HL-60 (cell line): ENCODE results near the gene FAM83G.
"Not testable (repeated sequence)": the region's sequence is repeated elsewhere in the genome, so short reads cannot be mapped to it uniquely, and the experiment has no call there.

Experiments used
- POLR2AphosphoS5 ChIP-seq: IDR thresholded peaks from 2 replicates; pipeline ENCODE4 v1.6.1; 2012; ENCODE audit warnings: low read depth
- TF ChIP-seq, protein P1 (sequence below): IDR thresholded peaks from 2 replicates; pipeline ENCODE4 v1.6.1; 2012; ENCODE audit warnings: low read depth; ENCODE audit not compliant: insufficient replicate concordance
- TF ChIP-seq, protein P2 (sequence below): IDR thresholded peaks from one replicate; pipeline ENCODE4 v1.5.1; 2011; ENCODE audit warnings: low read length, control low read depth, inconsistent platforms; ENCODE audit not compliant: insufficient read depth

- TF ChIP-seq, protein P1, sequence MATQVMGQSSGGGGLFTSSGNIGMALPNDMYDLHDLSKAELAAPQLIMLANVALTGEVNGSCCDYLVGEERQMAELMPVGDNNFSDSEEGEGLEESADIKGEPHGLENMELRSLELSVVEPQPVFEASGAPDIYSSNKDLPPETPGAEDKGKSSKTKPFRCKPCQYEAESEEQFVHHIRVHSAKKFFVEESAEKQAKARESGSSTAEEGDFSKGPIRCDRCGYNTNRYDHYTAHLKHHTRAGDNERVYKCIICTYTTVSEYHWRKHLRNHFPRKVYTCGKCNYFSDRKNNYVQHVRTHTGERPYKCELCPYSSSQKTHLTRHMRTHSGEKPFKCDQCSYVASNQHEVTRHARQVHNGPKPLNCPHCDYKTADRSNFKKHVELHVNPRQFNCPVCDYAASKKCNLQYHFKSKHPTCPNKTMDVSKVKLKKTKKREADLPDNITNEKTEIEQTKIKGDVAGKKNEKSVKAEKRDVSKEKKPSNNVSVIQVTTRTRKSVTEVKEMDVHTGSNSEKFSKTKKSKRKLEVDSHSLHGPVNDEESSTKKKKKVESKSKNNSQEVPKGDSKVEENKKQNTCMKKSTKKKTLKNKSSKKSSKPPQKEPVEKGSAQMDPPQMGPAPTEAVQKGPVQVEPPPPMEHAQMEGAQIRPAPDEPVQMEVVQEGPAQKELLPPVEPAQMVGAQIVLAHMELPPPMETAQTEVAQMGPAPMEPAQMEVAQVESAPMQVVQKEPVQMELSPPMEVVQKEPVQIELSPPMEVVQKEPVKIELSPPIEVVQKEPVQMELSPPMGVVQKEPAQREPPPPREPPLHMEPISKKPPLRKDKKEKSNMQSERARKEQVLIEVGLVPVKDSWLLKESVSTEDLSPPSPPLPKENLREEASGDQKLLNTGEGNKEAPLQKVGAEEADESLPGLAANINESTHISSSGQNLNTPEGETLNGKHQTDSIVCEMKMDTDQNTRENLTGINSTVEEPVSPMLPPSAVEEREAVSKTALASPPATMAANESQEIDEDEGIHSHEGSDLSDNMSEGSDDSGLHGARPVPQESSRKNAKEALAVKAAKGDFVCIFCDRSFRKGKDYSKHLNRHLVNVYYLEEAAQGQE = not testable (repeated sequence)
- not testable (repeated sequence) for TF ChIP-seq POLR2AphosphoS5
- TF ChIP-seq, protein P2, sequence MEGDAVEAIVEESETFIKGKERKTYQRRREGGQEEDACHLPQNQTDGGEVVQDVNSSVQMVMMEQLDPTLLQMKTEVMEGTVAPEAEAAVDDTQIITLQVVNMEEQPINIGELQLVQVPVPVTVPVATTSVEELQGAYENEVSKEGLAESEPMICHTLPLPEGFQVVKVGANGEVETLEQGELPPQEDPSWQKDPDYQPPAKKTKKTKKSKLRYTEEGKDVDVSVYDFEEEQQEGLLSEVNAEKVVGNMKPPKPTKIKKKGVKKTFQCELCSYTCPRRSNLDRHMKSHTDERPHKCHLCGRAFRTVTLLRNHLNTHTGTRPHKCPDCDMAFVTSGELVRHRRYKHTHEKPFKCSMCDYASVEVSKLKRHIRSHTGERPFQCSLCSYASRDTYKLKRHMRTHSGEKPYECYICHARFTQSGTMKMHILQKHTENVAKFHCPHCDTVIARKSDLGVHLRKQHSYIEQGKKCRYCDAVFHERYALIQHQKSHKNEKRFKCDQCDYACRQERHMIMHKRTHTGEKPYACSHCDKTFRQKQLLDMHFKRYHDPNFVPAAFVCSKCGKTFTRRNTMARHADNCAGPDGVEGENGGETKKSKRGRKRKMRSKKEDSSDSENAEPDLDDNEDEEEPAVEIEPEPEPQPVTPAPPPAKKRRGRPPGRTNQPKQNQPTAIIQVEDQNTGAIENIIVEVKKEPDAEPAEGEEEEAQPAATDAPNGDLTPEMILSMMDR = not testable (repeated sequence)
Observed at GRCh38 chr17:19044643-19045042, 40.1 kb upstream of the FAM83G start.
